Ectodermal cell (in vitro differentiated cells): Measurements from ENCODE around the gene EMX2.
"Not testable (repeated sequence)": the region's sequence is repeated elsewhere in the genome, so short reads cannot be mapped to it uniquely, and the experiment has no call there.

ENCODE experiments used
- H3K27ac ChIP-seq: 2 replicates; pipeline ENCODE4 v1.7.0; 2013; ENCODE audit warnings: mild to moderate bottlenecking, low read depth, low read length; ENCODE audit not compliant: insufficient read depth, poor library complexity, severe bottlenecking
- H3K27me3 ChIP-seq: 2 replicates; pipeline ENCODE4 v1.7.0; 2013; ENCODE audit warnings: mild to moderate bottlenecking, low read length; ENCODE audit not compliant: insufficient read depth, control insufficient read depth, poor library complexity, severe bottlenecking
- H3K36me3 ChIP-seq: one replicate; pipeline ENCODE4 v1.7.0; 2013; ENCODE audit warnings: low read length; ENCODE audit not compliant: control insufficient read depth, insufficient read depth
- H3K4me1 ChIP-seq: one replicate; pipeline ENCODE4 v1.7.0; 2013; ENCODE audit warnings: low read length; ENCODE audit not compliant: control insufficient read depth, insufficient read depth
- H3K4me3 ChIP-seq: 2 replicates; pipeline ENCODE4 v1.7.0; 2013; ENCODE audit warnings: low read depth, low read length, control low read depth; ENCODE audit not compliant: insufficient read depth
- H3K9me3 ChIP-seq: 2 replicates; pipeline ENCODE4 v1.7.0; 2013; ENCODE audit warnings: mild to moderate bottlenecking, low read length, moderate library complexity; ENCODE audit not compliant: control insufficient read depth
- WGBS, 2 experiments: methylation state at CpG; one replicate each; pipeline ENCODE4 v1.1.7; 2013; ENCODE audit warnings: missing lambda C conversion rate in 2 of 2; 5-methylcytosine and 5-hydroxymethylcytosine counted together

EMX2 gene

DNA sequence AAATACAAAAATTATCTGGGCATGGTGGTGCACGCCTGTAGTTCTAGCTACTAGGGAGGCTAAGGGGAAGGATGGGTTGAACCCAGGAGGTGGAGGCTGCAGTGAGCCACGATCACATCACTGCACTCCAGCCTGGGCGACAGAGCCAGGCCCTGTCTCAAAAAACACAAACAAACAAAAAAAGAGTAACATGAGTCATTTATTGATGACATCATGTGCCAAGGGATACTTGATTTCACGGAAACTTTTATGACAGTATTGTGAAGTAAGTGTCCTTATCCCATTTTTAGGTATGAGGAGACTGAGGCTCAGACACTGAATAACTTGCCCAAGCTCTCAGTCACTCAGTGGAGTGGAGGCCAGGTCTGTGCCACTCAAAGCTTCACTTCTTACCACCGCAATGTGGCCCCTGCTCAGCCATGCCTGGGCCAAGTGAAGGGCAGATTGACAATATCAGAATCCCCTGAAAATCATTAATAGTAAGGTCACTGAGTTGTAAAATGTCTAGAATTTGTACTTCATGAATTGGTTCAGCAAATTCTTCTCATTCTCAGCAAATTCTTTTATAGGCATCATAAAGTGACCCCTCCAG lies 36.5 kb downstream of the EMX2 start:
- no peak overlapping the region for H3K27ac ChIP-seq
- 87 to 97% methylated on average over 5 of the region's 5 CpGs for WGBS, 2 experiments
- no peaks in the 10 kb centered on the region for H3K4me1 ChIP-seq
- H3K36me3 ChIP-seq: no peaks in the 10 kb centered on the region
- no peaks in the 10 kb centered on the region for H3K27me3 ChIP-seq
- H3K9me3 ChIP-seq: no peaks in the 10 kb centered on the region
- no peak overlapping the region for H3K4me3 ChIP-seq

DNA sequence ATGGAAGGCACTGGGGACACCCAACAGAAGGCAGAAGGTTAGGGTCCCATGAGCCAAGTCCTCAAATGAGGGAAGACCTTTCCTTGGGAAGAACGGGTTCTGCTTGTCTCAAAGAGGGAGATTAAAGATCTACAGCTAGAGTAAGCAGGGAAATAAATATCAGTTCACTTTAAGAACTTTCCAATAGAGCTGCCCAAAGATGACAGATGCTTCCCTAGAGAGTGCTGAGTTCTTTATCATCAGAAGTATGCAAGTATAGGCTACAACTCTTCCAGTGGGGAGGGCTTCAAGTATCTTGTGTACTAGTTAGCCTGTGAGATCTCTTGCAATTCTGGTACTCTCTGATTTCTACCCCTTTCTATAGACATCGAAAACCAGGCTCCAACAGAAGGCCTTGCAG lies 39.4 kb downstream of the EMX2 start:
- Histone ChIP-seq H3K27me3 (no peaks in the 10 kb centered on the region), H3K4me3 (no peak overlapping the region), H3K4me1 (no peaks in the 10 kb centered on the region), H3K9me3 (no peaks in the 10 kb centered on the region), H3K36me3 (no peaks in the 10 kb centered on the region), H3K27ac (no peak overlapping the region)
- 82 to 91% methylated on average over 2 of the region's 2 CpGs for WGBS, 2 experiments

GRCh38 chr10:117584831-117585230 lies 42.3 kb downstream of the EMX2 start:
- not testable (repeated sequence) for H3K4me3 ChIP-seq, H3K27me3 ChIP-seq, H3K9me3 ChIP-seq, H3K27ac ChIP-seq, H3K36me3 ChIP-seq, H3K4me1 ChIP-seq
- 63 to 91% methylated on average over 1 to 2 of the region's 2 CpGs for WGBS, 2 experiments

- 89 to 97% methylated on average over 5 of the region's 5 CpGs for WGBS, 2 experiments
- no peak overlapping the region for H3K4me3 ChIP-seq
- no peaks in the 10 kb centered on the region for H3K9me3 ChIP-seq
- no peaks in the 10 kb centered on the region for H3K36me3 ChIP-seq
- H3K27me3 ChIP-seq: no peaks in the 10 kb centered on the region
- no peak overlapping the region for H3K27ac ChIP-seq
- no peaks in the 10 kb centered on the region for H3K4me1 ChIP-seq
Observed at GRCh38 chr10:117587036-117587435, 44.5 kb downstream of the EMX2 start.

DNA sequence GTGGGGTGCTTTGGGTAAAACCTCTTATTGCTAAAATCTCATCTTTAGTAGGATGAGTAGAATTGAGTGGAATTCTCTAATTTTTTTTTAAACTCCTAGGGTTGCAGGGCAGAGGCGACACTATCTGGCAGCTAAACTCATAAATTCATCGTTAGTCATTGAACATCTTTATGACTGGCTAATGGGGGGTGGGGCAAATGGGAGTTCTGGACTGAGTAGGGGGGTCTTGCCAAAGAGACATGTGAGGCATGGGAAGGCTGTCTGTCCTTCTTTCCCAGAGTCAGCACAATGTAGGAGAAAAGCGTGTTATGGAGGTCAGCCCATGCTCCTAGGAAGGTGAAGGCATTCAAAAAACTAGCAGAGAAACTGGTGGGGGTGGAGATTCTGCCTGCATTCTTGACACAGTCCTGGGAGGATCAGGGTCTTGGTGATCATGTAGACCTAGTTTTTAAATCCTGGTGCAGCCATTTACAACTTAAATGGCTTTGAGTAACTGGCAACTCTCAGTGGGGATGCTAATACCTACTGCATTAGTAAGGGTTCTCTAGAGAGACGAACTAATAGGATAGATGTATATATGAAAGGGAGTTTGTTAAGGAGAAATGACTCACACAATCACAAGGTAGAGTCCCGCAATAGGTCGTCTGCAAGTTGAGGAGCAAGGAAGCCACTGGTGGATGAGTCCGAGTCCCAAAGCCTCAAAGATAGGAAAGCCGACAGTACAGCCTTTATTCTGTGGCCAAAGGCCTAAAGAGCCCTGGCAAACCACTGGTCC lies 47.7 kb downstream of the EMX2 start:
- Histone ChIP-seq H3K4me1 (no peaks in the 10 kb centered on the region), H3K4me3 (no peak overlapping the region), H3K27me3 (no peaks in the 10 kb centered on the region), H3K9me3 (no peaks in the 10 kb centered on the region), H3K36me3 (no peaks in the 10 kb centered on the region), H3K27ac (no peak overlapping the region)
- 85 to 87% methylated on average over 8 of the region's 8 CpGs for WGBS, 2 experiments

DNA sequence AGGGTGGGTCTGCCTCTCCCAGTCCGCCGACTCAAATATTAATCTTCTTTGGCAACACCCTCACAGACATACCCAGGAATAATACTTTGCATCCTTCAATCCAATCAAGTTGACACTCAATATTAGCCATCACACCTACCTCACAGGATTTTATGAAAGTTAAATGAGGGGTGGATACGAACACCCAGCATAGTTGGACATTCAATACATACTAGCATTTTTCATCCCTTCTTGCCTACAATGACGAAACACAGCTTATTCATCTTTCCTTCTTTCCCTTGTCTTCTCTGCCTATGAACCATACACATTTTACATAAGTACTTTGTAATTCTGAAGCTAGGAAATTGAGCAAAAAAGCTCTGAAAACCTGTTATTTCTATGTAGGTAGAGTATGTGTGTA lies 48.5 kb downstream of the EMX2 start:
- Histone ChIP-seq H3K4me3 (no peak overlapping the region), H3K36me3 (no peaks in the 10 kb centered on the region), H3K4me1 (no peaks in the 10 kb centered on the region), H3K9me3 (no peaks in the 10 kb centered on the region), H3K27me3 (no peaks in the 10 kb centered on the region), H3K27ac (no peak overlapping the region)
- WGBS, 2 experiments: 88 to 93% methylated on average over 4 of the region's 4 CpGs

DNA sequence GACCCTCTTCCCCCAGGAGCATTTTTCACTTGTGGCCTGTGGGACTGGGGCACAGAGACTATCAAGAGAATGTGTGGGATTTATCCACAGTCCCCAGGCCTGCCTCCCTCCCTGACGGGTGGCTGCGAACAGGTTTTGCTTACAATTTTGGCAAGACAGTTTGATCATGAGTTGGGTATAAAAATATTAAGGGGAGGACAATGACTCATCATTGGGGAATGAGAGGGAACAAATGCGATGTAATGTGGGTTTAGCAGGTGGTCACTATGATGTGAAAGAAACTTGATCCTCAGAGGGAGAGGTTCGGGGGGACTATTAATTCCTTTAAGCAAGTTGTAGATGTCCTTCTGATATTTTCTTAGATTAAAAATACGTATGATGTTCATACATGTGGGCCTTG lies 52.2 kb downstream of the EMX2 start:
- Histone ChIP-seq H3K4me1 (no peaks in the 10 kb centered on the region), H3K9me3 (no peaks in the 10 kb centered on the region), H3K4me3 (no peak overlapping the region), H3K27ac (no peak overlapping the region), H3K36me3 (no peaks in the 10 kb centered on the region), H3K27me3 (no peaks in the 10 kb centered on the region)
- 52 to 63% methylated on average over 4 to 5 of the region's 5 CpGs for WGBS, 2 experiments

GRCh38 chr10:117596706-117597105 lies 54.2 kb downstream of the EMX2 start:
- no peaks in the 10 kb centered on the region for H3K36me3 ChIP-seq
- 92% methylated on average over 6 of the region's 6 CpGs for WGBS, 2 experiments
- H3K9me3 ChIP-seq: no peaks in the 10 kb centered on the region
- H3K4me3 ChIP-seq: no peak overlapping the region
- H3K27me3 ChIP-seq: no peaks in the 10 kb centered on the region
- H3K4me1 ChIP-seq: no peaks in the 10 kb centered on the region
- no peak overlapping the region for H3K27ac ChIP-seq

DNA sequence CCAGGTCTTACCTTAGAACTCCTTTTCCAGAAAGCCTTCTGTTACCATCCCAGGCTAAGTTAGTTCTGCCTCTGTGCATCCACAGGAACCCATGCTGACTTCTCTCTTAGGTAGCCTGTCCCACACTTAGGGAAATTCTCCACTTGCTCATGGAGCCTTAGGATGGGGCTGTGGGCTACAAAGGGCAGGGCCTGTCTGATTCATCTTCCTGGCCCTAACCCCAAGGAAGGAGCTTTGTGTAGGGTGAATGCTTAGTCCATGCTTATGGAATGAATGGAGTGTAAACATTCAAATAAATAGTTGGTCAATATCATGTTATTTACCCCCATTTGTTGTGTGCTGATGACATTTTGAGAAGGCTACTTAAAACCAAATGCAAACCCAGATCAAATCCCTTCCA lies 54.7 kb downstream of the EMX2 start:
- H3K4me1 ChIP-seq: no peaks in the 10 kb centered on the region
- H3K27me3 ChIP-seq: no peaks in the 10 kb centered on the region
- no peaks in the 10 kb centered on the region for H3K9me3 ChIP-seq
- H3K4me3 ChIP-seq: no peak overlapping the region
- no peaks in the 10 kb centered on the region for H3K36me3 ChIP-seq
- H3K27ac ChIP-seq: no peak overlapping the region
